ENCODE measurements around the gene TRIM71.

Gene TRIM71

DNA sequence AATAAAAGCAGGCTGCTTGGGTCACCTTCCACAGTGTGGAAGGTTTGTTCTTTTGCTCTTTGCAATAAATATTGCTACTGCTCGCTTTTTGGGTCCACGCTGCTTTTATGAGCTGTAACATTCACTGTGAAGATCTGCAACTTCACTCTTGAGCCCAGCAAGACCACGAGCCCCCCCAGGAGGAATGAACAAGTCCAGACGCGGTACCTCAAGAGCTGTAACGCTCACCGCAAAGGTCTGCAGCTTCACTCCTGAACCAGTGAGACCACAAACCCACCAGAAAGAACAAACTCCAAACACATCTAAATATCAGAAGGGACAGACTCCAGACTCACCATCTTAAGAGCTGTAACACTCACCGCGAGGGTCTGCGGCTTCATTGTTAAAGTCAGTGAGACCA is 86.2 kb downstream of the TRIM71 start:
- H3K14ac ChIP-seq (ENCODE audit: low read length in 2 of 2), result no peak overlapping the region
- H3K4me1 ChIP-seq (ENCODE audit: control insufficient read depth, insufficient read depth, low read depth, low read length), result peaks cover 2% of the 10 kb centered on the region
- H3K18ac ChIP-seq (ENCODE audit: low read depth in 1 of 2, low read length in 2 of 2), result no peak overlapping the region
- H2BK5ac ChIP-seq (ENCODE audit: low read depth, low read length, poor library complexity, severe bottlenecking), result no peak overlapping the region
- H4K8ac ChIP-seq (ENCODE audit: low read length), result no peak overlapping the region
- H3K36me3 ChIP-seq (ENCODE audit: control insufficient read depth in 1 of 2, insufficient read depth in 2 of 2, low read depth in 1 of 2, low read length in 2 of 2), result no peaks in the 10 kb centered on the region
- H2BK15ac ChIP-seq (ENCODE audit: low read depth, poor library complexity, severe bottlenecking), result no peak overlapping the region
- no peak for DNase-seq
- peaks cover 3 to 15% of the 10 kb centered on the region in 2 experiments for H3K27me3 ChIP-seq (ENCODE audit: control insufficient read depth in 1 of 2, insufficient read depth in 1 of 2, low read length in 2 of 2)
- H2AFZ ChIP-seq (ENCODE audit: low read depth, low read length), result no peak overlapping the region
- no peak overlapping the region for H3K4me2 ChIP-seq (ENCODE audit: low read length, poor library complexity, severe bottlenecking)
- no peaks in the 10 kb centered on the region for H3K79me1 ChIP-seq (replicated peaks; ENCODE audit: low read length, poor library complexity, severe bottlenecking)
- H3K27ac ChIP-seq (ENCODE audit: low read length, poor library complexity, severe bottlenecking), result no peak overlapping the region
- H3K9me3 ChIP-seq (ENCODE audit: control insufficient read depth, low read length), result no peaks in the 10 kb centered on the region
- H2BK12ac ChIP-seq (ENCODE audit: low read length in 2 of 2), result no peak overlapping the region
- H3K4ac ChIP-seq (ENCODE audit: low read depth in 1 of 2, low read length in 2 of 2), result no peak overlapping the region
- no peak overlapping the region for H2BK120ac ChIP-seq (ENCODE audit: low read depth, low read length)
- WGBS, result 92% methylated on average over 10 of the region's 10 CpGs
- H3K9ac ChIP-seq (ENCODE audit: low read length), result no peak overlapping the region
- H2AK5ac ChIP-seq (ENCODE audit: low read length, severe bottlenecking), result no peak overlapping the region
- no peak overlapping the region for H3K23ac ChIP-seq (ENCODE audit: low read length in 2 of 2)
- no peak overlapping the region for H3K4me3 ChIP-seq (ENCODE audit: insufficient read depth in 1 of 2, low read depth in 1 of 2, low read length in 2 of 2)
- H4K91ac ChIP-seq (ENCODE audit: low read length), result no peak overlapping the region

DNA sequence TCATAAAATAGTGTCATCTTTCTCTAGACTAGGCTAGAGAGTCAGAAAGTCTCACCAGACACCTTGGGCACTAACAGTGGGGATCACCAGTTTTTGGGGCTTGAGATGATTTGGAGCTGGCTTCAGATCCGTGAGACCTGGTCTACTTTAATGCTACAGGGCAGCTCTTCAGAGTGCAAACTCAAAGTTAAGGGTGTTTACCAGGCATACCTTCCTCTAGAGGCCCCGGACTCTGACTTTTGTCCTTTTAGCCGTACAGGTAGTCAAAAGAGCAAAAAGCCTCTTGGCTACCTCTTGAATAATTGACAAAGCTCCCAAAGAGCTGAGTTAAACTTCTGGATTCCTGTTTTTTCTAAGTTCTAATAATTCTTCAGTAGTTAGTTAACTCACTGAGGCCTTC is 92.2 kb downstream of the TRIM71 start:
- Histone ChIP-seq H2BK5ac (ENCODE audit: low read depth, low read length, poor library complexity, severe bottlenecking) (no peak overlapping the region), H3K36me3 (ENCODE audit: control insufficient read depth in 1 of 2, insufficient read depth in 2 of 2, low read depth in 1 of 2, low read length in 2 of 2) (no peaks in the 10 kb centered on the region), H3K27me3 (ENCODE audit: control insufficient read depth in 1 of 2, insufficient read depth in 1 of 2, low read length in 2 of 2) (no peaks in the 10 kb centered on the region), H2BK12ac (ENCODE audit: low read length in 2 of 2) (no peak overlapping the region), H3K9me3 (ENCODE audit: control insufficient read depth, low read length) (no peaks in the 10 kb centered on the region), H2BK120ac (ENCODE audit: low read depth, low read length) (no peak overlapping the region), H3K4me2 (ENCODE audit: low read length, poor library complexity, severe bottlenecking) (no peak overlapping the region), H2AK5ac (ENCODE audit: low read length, severe bottlenecking) (no peak overlapping the region), H3K79me1 (replicated peaks; ENCODE audit: low read length, poor library complexity, severe bottlenecking) (no peaks in the 10 kb centered on the region), H4K8ac (ENCODE audit: low read length) (no peak overlapping the region), H3K4me1 (ENCODE audit: control insufficient read depth, insufficient read depth, low read depth, low read length) (no peaks in the 10 kb centered on the region), H2BK15ac (ENCODE audit: low read depth, poor library complexity, severe bottlenecking) (no peak overlapping the region), H3K18ac (ENCODE audit: low read depth in 1 of 2, low read length in 2 of 2) (no peak overlapping the region), H4K91ac (ENCODE audit: low read length) (no peak overlapping the region), H3K23ac (ENCODE audit: low read length in 2 of 2) (no peak overlapping the region), H3K9ac (ENCODE audit: low read length) (no peak overlapping the region), H2AFZ (ENCODE audit: low read depth, low read length) (no peak overlapping the region), H3K27ac (ENCODE audit: low read length, poor library complexity, severe bottlenecking) (no peak overlapping the region), H3K4ac (ENCODE audit: low read depth in 1 of 2, low read length in 2 of 2) (no peak overlapping the region), H3K4me3 (ENCODE audit: insufficient read depth in 1 of 2, low read depth in 1 of 2, low read length in 2 of 2) (no peak overlapping the region), H3K14ac (ENCODE audit: low read length in 2 of 2) (no peak overlapping the region)
- 89% methylated on average over 3 of the region's 3 CpGs for WGBS
- no peak for DNase-seq

DNA sequence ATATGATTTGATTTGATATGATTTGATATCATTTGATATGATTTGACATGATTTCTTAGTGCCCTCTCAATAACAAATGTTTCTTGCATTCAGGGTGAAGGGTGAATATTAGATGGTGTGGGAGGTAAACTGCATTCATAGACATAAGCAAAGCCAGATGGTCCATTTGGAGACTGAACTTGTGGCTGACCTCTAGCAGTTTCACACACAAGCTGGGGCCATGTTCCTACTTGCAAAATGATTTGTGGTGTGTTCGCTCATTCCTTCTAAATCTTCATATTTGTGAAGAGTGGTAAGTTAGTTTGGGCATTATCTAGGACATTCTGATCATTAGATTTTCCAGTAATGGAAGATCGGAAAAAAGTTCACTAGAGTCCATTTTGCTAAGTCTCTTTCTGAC is 93.2 kb downstream of the TRIM71 start:
- Histone ChIP-seq H3K4me2 (ENCODE audit: low read length, poor library complexity, severe bottlenecking) (no peak overlapping the region), H3K27ac (ENCODE audit: low read length, poor library complexity, severe bottlenecking) (no peak overlapping the region), H3K18ac (ENCODE audit: low read depth in 1 of 2, low read length in 2 of 2) (no peak overlapping the region), H2BK120ac (ENCODE audit: low read depth, low read length) (no peak overlapping the region), H2AK5ac (ENCODE audit: low read length, severe bottlenecking) (no peak overlapping the region), H3K9ac (ENCODE audit: low read length) (no peak overlapping the region), H3K9me3 (ENCODE audit: control insufficient read depth, low read length) (no peaks in the 10 kb centered on the region), H3K79me1 (replicated peaks; ENCODE audit: low read length, poor library complexity, severe bottlenecking) (no peaks in the 10 kb centered on the region), H3K23ac (ENCODE audit: low read length in 2 of 2) (no peak overlapping the region), H2BK15ac (ENCODE audit: low read depth, poor library complexity, severe bottlenecking) (no peak overlapping the region), H2BK5ac (ENCODE audit: low read depth, low read length, poor library complexity, severe bottlenecking) (no peak overlapping the region), H3K4ac (ENCODE audit: low read depth in 1 of 2, low read length in 2 of 2) (no peak overlapping the region), H3K4me3 (ENCODE audit: insufficient read depth in 1 of 2, low read depth in 1 of 2, low read length in 2 of 2) (no peak overlapping the region), H2BK12ac (ENCODE audit: low read length in 2 of 2) (no peak overlapping the region), H3K27me3 (ENCODE audit: control insufficient read depth in 1 of 2, insufficient read depth in 1 of 2, low read length in 2 of 2) (no peaks in the 10 kb centered on the region), H2AFZ (ENCODE audit: low read depth, low read length) (no peak overlapping the region), H3K36me3 (ENCODE audit: control insufficient read depth in 1 of 2, insufficient read depth in 2 of 2, low read depth in 1 of 2, low read length in 2 of 2) (no peaks in the 10 kb centered on the region), H4K91ac (ENCODE audit: low read length) (no peak overlapping the region), H4K8ac (ENCODE audit: low read length) (no peak overlapping the region), H3K14ac (ENCODE audit: low read length in 2 of 2) (no peak overlapping the region), H3K4me1 (ENCODE audit: control insufficient read depth, insufficient read depth, low read depth, low read length) (no peaks in the 10 kb centered on the region)
- WGBS, result 60% methylated on average over 1 of the region's 2 CpGs
- DNase-seq, result no peak

DNA sequence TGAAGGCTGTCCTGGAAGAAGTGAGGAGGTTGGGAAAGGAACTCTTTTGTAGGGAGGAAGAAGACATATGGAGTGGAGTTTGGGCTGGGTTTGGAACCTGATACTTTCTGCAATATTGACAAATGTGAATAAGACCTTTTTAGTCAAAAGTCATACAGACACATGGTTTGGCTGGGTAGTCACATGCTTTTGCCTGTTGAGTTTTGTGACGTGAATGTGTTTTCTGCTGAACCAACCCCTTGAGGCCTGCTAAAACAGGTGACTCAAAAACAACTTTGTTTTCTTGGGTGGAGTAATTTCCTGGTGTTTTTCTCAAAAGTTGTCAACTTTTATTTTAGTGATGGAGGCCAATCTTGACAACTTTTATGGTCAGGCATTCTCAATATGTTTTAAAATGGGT is 94.2 kb downstream of the TRIM71 start:
- no peak overlapping the region for H3K18ac ChIP-seq (ENCODE audit: low read depth in 1 of 2, low read length in 2 of 2)

More for the DNA sequence above, 94.2 kb downstream of the TRIM71 start:
- H3K27ac ChIP-seq (ENCODE audit: low read length, poor library complexity, severe bottlenecking), result no peak overlapping the region
- H3K4me1 ChIP-seq (ENCODE audit: control insufficient read depth, insufficient read depth, low read depth, low read length), result no peaks in the 10 kb centered on the region
- H3K79me1 ChIP-seq (replicated peaks; ENCODE audit: low read length, poor library complexity, severe bottlenecking), result no peaks in the 10 kb centered on the region
- H3K4me2 ChIP-seq (ENCODE audit: low read length, poor library complexity, severe bottlenecking), result no peak overlapping the region
- DNase-seq, result no peak
- H3K9ac ChIP-seq (ENCODE audit: low read length), result no peak overlapping the region
- H2BK15ac ChIP-seq (ENCODE audit: low read depth, poor library complexity, severe bottlenecking), result no peak overlapping the region
- H4K91ac ChIP-seq (ENCODE audit: low read length), result no peak overlapping the region
- H2AFZ ChIP-seq (ENCODE audit: low read depth, low read length), result no peak overlapping the region
- no peak overlapping the region for H2AK5ac ChIP-seq (ENCODE audit: low read length, severe bottlenecking)
- no peak overlapping the region for H3K14ac ChIP-seq (ENCODE audit: low read length in 2 of 2)
- H3K9me3 ChIP-seq (ENCODE audit: control insufficient read depth, low read length), result peaks cover 1% of the 10 kb centered on the region
- H2BK12ac ChIP-seq (ENCODE audit: low read length in 2 of 2), result no peak overlapping the region
- WGBS, result 96% methylated on average over 1 of the region's 1 CpG
- no peak overlapping the region for H3K4ac ChIP-seq (ENCODE audit: low read depth in 1 of 2, low read length in 2 of 2)
- H4K8ac ChIP-seq (ENCODE audit: low read length), result no peak overlapping the region
- no peaks in the 10 kb centered on the region for H3K27me3 ChIP-seq (ENCODE audit: control insufficient read depth in 1 of 2, insufficient read depth in 1 of 2, low read length in 2 of 2)
- H2BK120ac ChIP-seq (ENCODE audit: low read depth, low read length), result no peak overlapping the region
- no peaks in the 10 kb centered on the region for H3K36me3 ChIP-seq (ENCODE audit: control insufficient read depth in 1 of 2, insufficient read depth in 2 of 2, low read depth in 1 of 2, low read length in 2 of 2)
- H2BK5ac ChIP-seq (ENCODE audit: low read depth, low read length, poor library complexity, severe bottlenecking), result no peak overlapping the region
- no peak overlapping the region for H3K23ac ChIP-seq (ENCODE audit: low read length in 2 of 2)
- H3K4me3 ChIP-seq (ENCODE audit: insufficient read depth in 1 of 2, low read depth in 1 of 2, low read length in 2 of 2), result no peak overlapping the region
